Naive thymus-derived CD4-positive, alpha-beta T cell (primary cell): Measurements from ENCODE around the gene PROB1. TPM values are rescaled to one million over a fixed set of nuclear protein-coding genes. Genes with fewer than 3 reads are reported as not detected.
"Not testable (repeated sequence)": the region's sequence is repeated elsewhere in the genome, so short reads cannot be mapped to it uniquely, and the experiment has no call there.

Source experiments
- ATAC-seq: fragments of 150-1000 bp; cut with Tn5 transposase; 2 replicates; pipeline ENCODE4 v1.10.0; 2021; ENCODE audit warnings: mild to moderate bottlenecking, moderate library complexity
- CTCF ChIA-PET: fragments of 350-600 bp; sonication (Branson Sonifier 250); formaldehyde crosslinking; loops from one replicate; lab custom pipeline; 2021; ENCODE audit warnings: antibody characterized with exemption; lab: Charles Lee
- POLR2A ChIA-PET: fragments of 350-600 bp; sonication (Branson Sonifier 250); formaldehyde crosslinking; loops from one replicate; lab custom pipeline; 2021; ENCODE audit warnings: antibody characterized with exemption, inconsistent platforms; lab: Charles Lee
- DNase-seq, 9 donors: peaks; one replicate each; pipeline versions ENCODE4 v3.0.0 to v3.0.0-alpha.2; 2020 to 2022; ENCODE audit warnings: mixed read lengths in 1 of 9
- H3K27ac ChIP-seq: one replicate; pipeline ENCODE4 v1.7.0; 2013; ENCODE audit warnings: mild to moderate bottlenecking, low read depth, low read length, moderate library complexity
- H3K27me3 ChIP-seq, 2 donors: one replicate each; pipeline ENCODE4 v1.7.0; 2013; ENCODE audit warnings: low read length in 2 of 2, mild to moderate bottlenecking in 2 of 2, moderate library complexity in 2 of 2; ENCODE audit not compliant: control insufficient read depth in 2 of 2, insufficient read depth in 2 of 2
- H3K36me3 ChIP-seq, 3 experiments: 1 replicate in 2 of 3; 2 replicates in 1 of 3; pipeline ENCODE4 v1.7.0; 2013; ENCODE audit warnings: low read length in 3 of 3, mild to moderate bottlenecking in 3 of 3, moderate library complexity in 1 of 3; ENCODE audit not compliant: insufficient read depth in 3 of 3, control insufficient read depth in 2 of 3
- H3K4me1 ChIP-seq, 2 donors: one replicate each; pipeline ENCODE4 v1.7.0; 2013; ENCODE audit warnings: low read length in 2 of 2, mild to moderate bottlenecking in 2 of 2, moderate library complexity in 1 of 2; ENCODE audit not compliant: control insufficient read depth in 2 of 2, insufficient read depth in 2 of 2
- H3K4me3 ChIP-seq: 2 replicates; pipeline ENCODE4 v1.7.0; 2013; ENCODE audit warnings: mild to moderate bottlenecking, low read length
- H3K9me3 ChIP-seq, 3 experiments: 1 replicate in 2 of 3; 2 replicates in 1 of 3; pipeline ENCODE4 v1.7.0; 2013; ENCODE audit warnings: low read length in 3 of 3; ENCODE audit not compliant: control insufficient read depth in 2 of 3
- H3K27ac Mint-ChIP-seq, 9 donors: one replicate each; pipeline ENCODE4 v1.8.0; 2020 to 2022; ENCODE audit warnings: mixed read lengths in 9 of 9, mild to moderate bottlenecking in 8 of 9, moderate library complexity in 5 of 9, inconsistent platforms in 2 of 9
- H3K27me3 Mint-ChIP-seq, 5 donors: one replicate each; pipeline ENCODE4 v1.8.0; 2021 to 2022; ENCODE audit warnings: mixed read lengths in 5 of 5, mild to moderate bottlenecking in 1 of 5
- H3K36me3 Mint-ChIP-seq, 5 donors: one replicate each; pipeline ENCODE4 v1.8.0; 2020 to 2022; ENCODE audit warnings: mixed read lengths in 5 of 5, mild to moderate bottlenecking in 3 of 5, inconsistent platforms in 1 of 5
- H3K4me1 Mint-ChIP-seq, 7 donors: one replicate each; pipeline ENCODE4 v1.8.0; 2020 to 2022; ENCODE audit warnings: mixed read lengths in 7 of 7, mild to moderate bottlenecking in 3 of 7, inconsistent platforms in 1 of 7
- H3K4me3 Mint-ChIP-seq, 10 donors: one replicate each; pipeline ENCODE4 v1.8.0; 2020 to 2022; ENCODE audit warnings: mild to moderate bottlenecking in 10 of 10, mixed read lengths in 10 of 10, moderate library complexity in 6 of 10, inconsistent platforms in 2 of 10
- H3K9me3 Mint-ChIP-seq, 11 donors: one replicate each; pipeline ENCODE4 v1.8.0; 2020 to 2022; ENCODE audit warnings: mixed read lengths in 11 of 11, mild to moderate bottlenecking in 4 of 11, inconsistent platforms in 1 of 11, moderate library complexity in 1 of 11
- intact Hi-C, 2 donors: fragments of 100-400 bp; cut with micrococcal nuclease; formaldehyde crosslinking; loops; one replicate each; pipeline ENCODE4 v1.15.1; 2023
- polyA plus RNA-seq, 2 donors: library from polyadenylated mRNA; unstranded; fragments of 300-500 nt; fragmentation: Illumina TruSeq; gene quantifications; one replicate each; pipeline ENCODE4 v1.2.3, GENCODE V29; 2021
- total RNA-seq, 6 experiments: library from RNA in 5 of 6; stranded (reverse) in 5 of 6; gene quantifications; 1 replicate in 5 of 6; 2 replicates in 1 of 6; pipeline ENCODE4 v1.2.3 and lab custom pipeline; 2021 to 2026

The PROB1 gene
- total and polyA plus RNA-seq, 7 experiments from 2014 or later, result 0.26 to 4.9 (median 0.86) TPM; not detected in 1

DNA sequence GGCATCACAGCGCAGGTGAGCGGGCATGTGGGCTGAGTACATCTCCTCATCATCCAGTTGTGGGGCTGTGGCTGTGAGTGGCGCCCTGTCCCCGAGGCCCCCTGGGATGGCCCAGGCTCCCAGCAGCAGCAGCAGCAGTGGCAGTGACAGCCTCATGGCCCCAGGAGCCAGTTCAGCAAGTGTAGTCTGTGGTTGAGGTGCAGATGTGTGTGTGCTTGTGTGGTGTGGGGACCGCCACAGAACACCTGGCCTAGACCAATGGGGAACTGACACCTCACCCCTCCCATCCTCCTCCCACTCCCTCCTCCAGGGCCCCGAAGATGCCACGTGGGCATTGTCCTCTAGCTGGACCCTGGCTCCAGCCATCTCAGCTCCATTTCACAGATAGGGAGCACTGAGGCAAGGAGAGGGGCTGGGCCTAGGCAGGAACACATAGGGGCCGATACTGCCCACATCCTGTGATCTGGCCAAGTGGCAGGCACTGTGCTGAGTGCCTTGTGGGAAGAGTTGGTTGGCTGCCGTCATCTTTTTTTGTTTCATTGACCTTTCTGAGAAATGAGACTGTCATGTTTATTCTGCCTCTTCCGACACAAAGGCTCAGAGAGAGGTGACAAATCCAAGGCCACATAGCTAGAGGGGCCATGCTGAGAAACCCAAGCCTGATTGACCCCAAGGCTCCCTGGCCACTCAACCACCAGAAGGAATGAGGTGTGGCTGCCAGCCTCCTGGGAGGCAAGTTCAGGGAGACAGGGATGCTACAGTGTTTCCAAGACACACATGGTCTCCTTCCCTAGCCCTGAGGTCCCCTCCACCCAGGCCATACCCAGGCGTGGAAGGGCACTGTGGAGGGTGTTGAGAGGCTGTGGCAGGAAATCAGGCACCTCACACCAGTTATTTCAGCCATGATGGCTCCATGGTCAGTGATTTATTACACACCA, 4.9 kb downstream of the PROB1 start, which contains the start of gene MZB1:
TSS of gene MZB1 (minus strand) at position 213 of the 938 bp plus-strand sequence. CDS start at position 156, 57 bp downstream.
- H3K4me1 ChIP-seq, result peaks cover 9 to 34% of the 10 kb centered on the region in 2 donors
- Mint-ChIP-seq H3K4me3 (peak within 1 kb of the TSS in 4 of 10 donors; percentile 1 to 96 (median 64)), H3K4me1 (peaks cover 24 to 64% (median 43%) of the 10 kb centered on the region in 7 donors), H3K9me3 (no peaks in the 10 kb centered on the region), H3K27me3 (no peaks in the 10 kb centered on the region), H3K36me3 (peaks cover 0 to 14% (median 0%) of the 10 kb centered on the region in 5 donors), H3K27ac (peak within 1 kb of the TSS in 3 of 9 donors; percentile 9 to 99 (median 74))
- H3K36me3 ChIP-seq, result peaks cover 0 to 6% (median 0%) of the 10 kb centered on the region in 3 experiments
- peak in 1 of 9 donors; percentile 76 for DNase-seq
- no peak within 1 kb of the TSS for H3K27ac ChIP-seq
- no peaks in the 10 kb centered on the region for H3K9me3 ChIP-seq
- ChIA-PET POLR2A (interaction anchor here (4.6 kb wide), 1 partner anchor 13 kb away, joined by 24 read pairs; the partner anchor contains the start of gene SPATA24), CTCF (interaction anchor here (1.0 kb wide), 2 partner anchors 474 to 820 kb away, joined by 3 read pairs; no protein-coding TSS in a partner anchor)
- no peaks in the 10 kb centered on the region for H3K27me3 ChIP-seq
- intact Hi-C loops, result loop anchor here (1.0 to 10.0 kb wide), 4 partner anchors 171 to 925 kb away; partner anchors contain the start of genes CTNNA1 (in 1 of the 2), EGR1 (in 1 of the 2) and UBE2D2 (in 1 of the 2)
- no peak within 1 kb of the TSS for H3K4me3 ChIP-seq
- ATAC-seq, result peak; percentile 53

DNA sequence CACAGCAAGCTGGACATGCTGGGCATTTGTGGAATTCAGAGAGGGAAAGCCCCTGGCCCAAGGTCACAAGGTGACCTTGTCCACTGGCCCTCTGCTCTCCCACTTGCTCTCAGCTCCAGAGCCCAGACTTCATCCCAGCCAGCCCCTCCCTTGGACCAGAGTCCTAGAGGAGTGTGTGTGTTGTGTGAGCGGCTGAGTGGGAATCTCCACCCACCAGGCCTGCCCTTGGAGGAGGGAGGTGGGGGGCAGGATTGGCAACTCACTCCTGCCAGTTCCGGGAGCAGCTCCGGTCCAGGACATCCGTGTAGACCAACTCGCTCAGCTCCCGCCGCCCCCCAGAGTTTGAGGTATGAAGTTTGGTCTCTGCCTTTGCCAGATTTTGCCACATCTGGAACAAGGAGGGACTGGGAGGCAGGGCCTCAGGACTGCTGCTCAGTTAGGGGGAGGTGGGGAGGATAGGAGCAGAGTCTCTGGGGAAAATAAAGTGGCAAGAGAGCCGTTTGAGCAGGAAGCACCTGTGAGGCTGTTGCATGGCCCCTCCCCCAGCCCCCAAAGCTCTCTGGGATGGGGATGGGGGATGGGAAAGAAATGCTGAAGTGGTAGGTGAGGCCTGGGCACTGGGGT, 6.6 kb downstream of the PROB1 start:
- intact Hi-C loops, result no loop called here
- Mint-ChIP-seq H3K9me3 (no peaks in the 10 kb centered on the region), H3K4me1 (peaks cover 31 to 76% (median 51%) of the 10 kb centered on the region in 7 donors), H3K4me3 (peak overlapping the region in 2 of 10 donors; percentile 29 to 77), H3K27me3 (no peaks in the 10 kb centered on the region), H3K27ac (peak overlapping the region in 3 of 9 donors; percentile 46 to 98 (median 81)), H3K36me3 (peaks cover 0 to 14% (median 0%) of the 10 kb centered on the region in 5 donors)
- ATAC-seq (no peak), DNase-seq (no peak)
- ChIA-PET CTCF (no interaction called here), POLR2A (no interaction called here)
- Histone ChIP-seq H3K27me3 (no peaks in the 10 kb centered on the region), H3K9me3 (no peaks in the 10 kb centered on the region), H3K36me3 (peaks cover 0 to 6% (median 0%) of the 10 kb centered on the region in 3 experiments), H3K4me3 (no peak overlapping the region), H3K27ac (no peak overlapping the region), H3K4me1 (peaks cover 12 to 36% of the 10 kb centered on the region in 2 donors)

DNA sequence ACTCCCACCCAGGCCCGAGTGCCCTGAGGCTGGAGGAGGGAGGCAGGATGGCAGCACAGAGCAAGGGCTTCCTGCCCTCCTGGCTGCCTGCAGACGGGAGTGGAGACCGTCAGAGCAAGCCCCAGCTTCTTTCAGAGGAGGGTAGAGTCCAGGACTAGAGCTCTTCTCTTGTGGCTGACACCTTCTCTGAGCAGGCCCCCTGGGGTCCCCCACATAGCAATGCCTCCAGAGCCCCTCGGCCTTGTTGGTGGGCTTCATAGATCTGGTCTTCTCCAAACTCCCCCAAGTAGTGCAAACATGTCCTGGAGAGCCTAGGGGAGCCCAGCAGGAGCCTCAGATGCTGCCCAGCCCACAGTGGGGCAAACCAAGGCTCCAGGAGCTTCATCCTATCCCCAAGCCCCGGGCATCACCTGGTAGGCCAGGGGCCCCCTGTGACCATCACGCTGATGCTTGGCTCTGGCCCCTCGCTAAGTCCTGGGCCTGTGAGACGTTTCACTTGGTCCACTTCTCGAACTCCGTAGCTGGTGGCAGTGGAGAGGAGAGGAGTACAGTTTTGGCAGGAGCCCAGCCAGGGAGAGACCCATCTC, 7.2 kb downstream of the PROB1 start:
- POLR2A ChIA-PET, result interaction anchor here (0.5 to 0.6 kb wide), 2 partner anchors 28 to 64 kb away, joined by 3 read pairs; no protein-coding TSS in a partner anchor
- Mint-ChIP-seq H3K4me1 (peaks cover 31 to 75% (median 51%) of the 10 kb centered on the region in 7 donors), H3K9me3 (no peaks in the 10 kb centered on the region), H3K36me3 (peaks cover 0 to 14% (median 0%) of the 10 kb centered on the region in 5 donors), H3K27ac (peak overlapping the region in 5 of 9 donors; percentile 38 to 98 (median 56)), H3K27me3 (no peaks in the 10 kb centered on the region), H3K4me3 (peak overlapping the region in 2 of 10 donors; percentile 61 to 77)
- no peak overlapping the region for H3K27ac ChIP-seq
- H3K4me3 ChIP-seq, result no peak overlapping the region
- ATAC-seq (no peak), DNase-seq (no peak)
- H3K36me3 ChIP-seq, result peaks cover 0 to under 1% (median 0%) of the 10 kb centered on the region in 3 experiments
- intact Hi-C loops, result no loop called here
- H3K4me1 ChIP-seq, result peaks cover 12 to 35% of the 10 kb centered on the region in 2 donors
- CTCF ChIA-PET, result no interaction called here
- H3K9me3 ChIP-seq, result no peaks in the 10 kb centered on the region
- no peaks in the 10 kb centered on the region for H3K27me3 ChIP-seq

GRCh38 chr5:139386956-139387355, 7.9 kb downstream of the PROB1 start:
- peak overlapping the region in 6 of 9 donors; percentile 21 to 98 (median 82) for H3K27ac Mint-ChIP-seq

DNA sequence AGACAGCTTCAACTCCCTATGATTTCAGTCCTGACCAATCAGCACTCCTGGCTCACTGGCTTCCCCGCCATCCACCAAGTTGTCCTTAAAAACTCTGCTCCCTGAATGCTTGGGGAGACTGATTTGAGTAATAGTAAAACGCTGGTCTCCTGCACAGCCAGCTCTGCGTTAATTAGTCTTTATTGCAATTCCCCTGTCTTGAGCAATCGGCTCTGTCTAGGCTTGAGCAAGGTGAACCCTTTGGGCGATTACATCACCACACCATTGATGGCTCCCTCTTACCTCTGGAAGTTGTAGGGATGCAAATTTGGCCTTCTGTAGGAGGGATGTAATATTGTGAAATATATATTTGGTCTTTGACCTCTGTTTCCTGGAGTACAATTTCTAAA, 8.9 kb downstream of the PROB1 start:
- Mint-ChIP-seq H3K4me1 (peaks cover 21 to 66% (median 40%) of the 10 kb centered on the region in 7 donors), H3K27me3 (no peaks in the 10 kb centered on the region), H3K27ac (peak overlapping the region; percentile 23 to 98 (median 92)), H3K9me3 (no peaks in the 10 kb centered on the region), H3K4me3 (peak overlapping the region in 9 of 10 donors; percentile 1 to 93 (median 59)), H3K36me3 (peaks cover 0 to 10% (median 0%) of the 10 kb centered on the region in 5 donors)
- no peak for DNase-seq
- ATAC-seq, result no peak
- H3K27me3 ChIP-seq, result no peaks in the 10 kb centered on the region
- peaks cover 12 to 26% of the 10 kb centered on the region in 2 donors for H3K4me1 ChIP-seq
- intact Hi-C loops, result no loop called here
- H3K4me3 ChIP-seq, result no peak overlapping the region
- POLR2A ChIA-PET, result interaction anchor here (0.6 kb wide), 1 partner anchor 36 kb away, joined by 3 read pairs; no protein-coding TSS in a partner anchor
- H3K36me3 ChIP-seq, result no peaks in the 10 kb centered on the region
- H3K9me3 ChIP-seq, result no peaks in the 10 kb centered on the region
- CTCF ChIA-PET, result no interaction called here
- peak overlapping the region; percentile 69 for H3K27ac ChIP-seq

More at GRCh38 chr5:139386956-139387355, 7.9 kb downstream of the PROB1 start:
- peak overlapping the region in 1 of 10 donors; percentile 45 for H3K4me3 Mint-ChIP-seq
- POLR2A ChIA-PET, result interaction anchor here (0.5 to 0.6 kb wide), 2 partner anchors 27 to 35 kb away, joined by 3 read pairs; no protein-coding TSS in a partner anchor
- H3K27ac ChIP-seq, H3K36me3 ChIP-seq, DNase-seq, H3K27me3 Mint-ChIP-seq, H3K9me3 ChIP-seq, H3K9me3 Mint-ChIP-seq, intact Hi-C loops, H3K4me3 ChIP-seq, CTCF ChIA-PET, H3K27me3 ChIP-seq, ATAC-seq: not testable (repeated sequence)
- H3K36me3 Mint-ChIP-seq, result peaks cover 0 to 14% (median 0%) of the 10 kb centered on the region in 5 donors
- H3K4me1 Mint-ChIP-seq, result peaks cover 30 to 75% (median 49%) of the 10 kb centered on the region in 7 donors
- peaks cover 12 to 35% of the 10 kb centered on the region in 2 donors for H3K4me1 ChIP-seq
